GM23338 (cell line): ENCODE measurements around the gene TFEB. TPM values are rescaled to one million over a fixed set of nuclear protein-coding genes. Genes with fewer than 3 reads are reported as not detected.
A peak's percentile ranks its signal among the peaks of the same experiment; 100 is the strongest.

Source experiments
- ATAC-seq: fragments of 200-7000 bp; cut with Tn5 transposase; 3 replicates; pipeline ENCODE4 v1.9.1; 2020
- DNase-seq: peaks from one replicate; pipeline ENCODE4 v3.0.0-alpha.2; 2015; ENCODE audit warnings: low spot score
- H2AFZ ChIP-seq: fragments of 200-600 bp; sonication (generic); 2 replicates; pipeline ENCODE4 v1.8.0; 2016; ENCODE audit warnings: antibody characterized with exemption, mild to moderate bottlenecking, moderate library complexity
- H3F3A ChIP-seq: fragments of 200-600 bp; sonication (generic); replicated peaks from 2 replicates; pipeline ENCODE4 v1.8.0; 2017; ENCODE audit warnings: antibody characterized with exemption, mixed run types, low read depth
- H3K27ac ChIP-seq: fragments of 200-600 bp; sonication (generic); 2 replicates; pipeline ENCODE4 v1.6.1; 2016; ENCODE audit warnings: low read depth
- H3K27me3 ChIP-seq: fragments of 200-600 bp; sonication (generic); 2 replicates; pipeline ENCODE4 v1.8.0; 2016; ENCODE audit warnings: mild to moderate bottlenecking, mixed run types, moderate library complexity; ENCODE audit not compliant: insufficient read depth
- H3K36me3 ChIP-seq: fragments of 200-600 bp; sonication (generic); 2 replicates; pipeline ENCODE4 v1.8.0; 2016; ENCODE audit warnings: mild to moderate bottlenecking; ENCODE audit not compliant: insufficient read depth
- H3K4me1 ChIP-seq: fragments of 200-600 bp; sonication (generic); 2 replicates; pipeline ENCODE4 v1.8.0; 2016; ENCODE audit warnings: mild to moderate bottlenecking, moderate library complexity; ENCODE audit not compliant: insufficient read depth
- H3K4me2 ChIP-seq: fragments of 200-600 bp; sonication (generic); 2 replicates; pipeline ENCODE4 v1.7.1; 2017; ENCODE audit warnings: mixed run types
- H3K4me3 ChIP-seq: fragments of 200-600 bp; sonication (generic); 2 replicates; pipeline ENCODE4 v1.6.1; 2016; ENCODE audit warnings: mixed run types
- H3K79me2 ChIP-seq: fragments of 200-600 bp; sonication (generic); replicated peaks from 2 replicates; pipeline ENCODE4 v1.8.0; 2017; ENCODE audit warnings: mild to moderate bottlenecking; ENCODE audit not compliant: insufficient read depth
- H3K9me2 ChIP-seq: fragments of 200-600 bp; sonication (generic); 2 replicates; pipeline ENCODE4 v1.8.0; 2017; ENCODE audit not compliant: insufficient read depth
- H4K20me1 ChIP-seq: fragments of 200-600 bp; sonication (generic); replicated peaks from 2 replicates; pipeline ENCODE4 v1.8.0; 2017; ENCODE audit warnings: mild to moderate bottlenecking; ENCODE audit not compliant: insufficient read depth
- H3K27ac Mint-ChIP-seq: 2 replicates; pipeline ENCODE4 v1.8.0; 2020; ENCODE audit warnings: inconsistent platforms, mild to moderate bottlenecking, moderate library complexity, mixed read lengths
- H3K27me3 Mint-ChIP-seq: 3 replicates; pipeline ENCODE4 v1.8.0; 2022; ENCODE audit warnings: low read depth, mild to moderate bottlenecking, moderate library complexity, mixed read lengths, inconsistent platforms; ENCODE audit not compliant: insufficient read depth, poor library complexity
- H3K36me3 Mint-ChIP-seq: 3 replicates; pipeline ENCODE4 v1.8.0; 2021; ENCODE audit warnings: low read depth, mild to moderate bottlenecking, inconsistent platforms, moderate library complexity, mixed read lengths
- H3K4me1 Mint-ChIP-seq: 3 replicates; pipeline ENCODE4 v1.8.0; 2020; ENCODE audit warnings: mild to moderate bottlenecking, inconsistent platforms, mixed read lengths
- H3K4me3 Mint-ChIP-seq: 3 replicates; pipeline ENCODE4 v1.8.0; 2021; ENCODE audit warnings: moderate library complexity, mild to moderate bottlenecking, inconsistent platforms, mixed read lengths
- H3K9me3 Mint-ChIP-seq: 3 replicates; pipeline ENCODE4 v1.8.0; 2020; ENCODE audit warnings: moderate library complexity, mild to moderate bottlenecking, inconsistent platforms, mixed read lengths
- POLR2AphosphoS5 ChIP-seq: IDR thresholded peaks from 2 replicates; pipeline ENCODE4 v1.6.1; 2016; ENCODE audit warnings: antibody characterized with exemption, low read depth
- REST ChIP-seq: IDR thresholded peaks from one replicate; pipeline ENCODE4 v1.6.1; 2018; ENCODE audit warnings: antibody characterized with exemption; ENCODE audit not compliant: unreplicated experiment
- ZNF462 ChIP-seq: fragments of 250-450 bp; sonication (Bioruptor Pico); IDR thresholded peaks from 2 replicates; pipeline ENCODE4 v1.5.0; 2020; ENCODE audit warnings: mild to moderate bottlenecking, moderate library complexity
- polyA plus RNA-seq: library from polyadenylated mRNA; unstranded; fragments of >200 nt; fragmentation: Nextera tagmentation; extraction: Ambion mirVana; gene quantifications from 2 replicates; pipeline ENCODE4 v1.2.1, GENCODE V29; 2016
- total RNA-seq: library from RNA; depleted of rRNA; stranded (reverse); fragments of >200 nt; shearing (Covaris generic); gene quantifications from 2 replicates; pipeline ENCODE4 v1.2.3, GENCODE V29; 2014

TFEB gene
- total and polyA plus RNA-seq, 2 experiments from 2014 or later = 1.3 to 4.3 TPM

DNA sequence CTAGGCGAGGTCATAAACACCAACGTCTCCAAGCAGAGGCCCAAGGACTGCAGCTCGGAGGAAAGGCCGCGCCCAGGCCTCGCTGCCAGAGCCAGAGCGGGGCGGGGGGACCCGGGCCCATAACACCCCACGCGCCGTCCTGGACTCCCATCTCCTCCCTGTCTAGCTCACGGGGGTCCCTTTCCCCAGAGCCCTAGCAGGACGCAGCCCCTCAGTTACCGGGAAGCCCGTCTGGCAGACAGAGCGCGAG lies 52.2 kb downstream of the TFEB start:
- Histone ChIP-seq H3K4me3 (peak overlapping the region; percentile 72), H4K20me1 (no peaks in the 10 kb centered on the region), H3F3A (no peaks in the 10 kb centered on the region), H2AFZ (peak overlapping the region; percentile 90), H3K79me2 (no peaks in the 10 kb centered on the region), H3K27ac (no peak overlapping the region), H3K4me1 (peaks cover 24% of the 10 kb centered on the region), H3K9me2 (no peaks in the 10 kb centered on the region), H3K4me2 (peak overlapping the region; percentile 93), H3K36me3 (no peaks in the 10 kb centered on the region), H3K27me3 (peaks cover 12% of the 10 kb centered on the region; the same call in 1 of the 2 replicates)
- Mint-ChIP-seq H3K4me3 (peak overlapping the region; percentile 47; the same call in 2 of the 3 replicates), H3K4me1 (peaks cover 44% of the 10 kb centered on the region), H3K27ac (no peak overlapping the region), H3K27me3 (peaks cover 15% of the 10 kb centered on the region), H3K36me3 (no peaks in the 10 kb centered on the region), H3K9me3 (no peaks in the 10 kb centered on the region)
- TF ChIP-seq ZNF462 (CRISPR knock-in tag) (no peak), POLR2AphosphoS5 (0 out of 2 replicates have a peak, but pooled peaks have one; percentile 25), REST (no peak)
- DNase-seq (no peak), ATAC-seq (peak; percentile 13)
